SW480 (cell line): ENCODE results near the gene PLEKHA4.
A peak's percentile ranks its signal among the peaks of the same experiment; 100 is the strongest.
"Not testable (repeated sequence)": the region's sequence is repeated elsewhere in the genome, so short reads cannot be mapped to it uniquely, and the experiment has no call there.

Experiments used
- DNase-seq: peaks from one replicate; pipeline ENCODE4 v3.0.0-alpha.2; 2016; ENCODE audit warnings: low spot score

PLEKHA4 gene

GRCh38 chr19:48862827-48863226 is 5.6 kb downstream of the PLEKHA4 start:
- DNase-seq: no peak

- no peak for DNase-seq
Observed at GRCh38 chr19:48861313-48861712, 7.1 kb downstream of the PLEKHA4 start.

- no peak for DNase-seq
Observed at GRCh38 chr19:48859711-48860572, 8.5 kb downstream of the PLEKHA4 start.

- DNase-seq: no peak
Observed at GRCh38 chr19:48858984-48859710, 9.3 kb downstream of the PLEKHA4 start.

- peak; percentile 40 for DNase-seq
Observed at GRCh38 chr19:48856921-48857320, 11.5 kb downstream of the PLEKHA4 start.

GRCh38 chr19:48854103-48854502 is 14.3 kb downstream of the PLEKHA4 start:
- DNase-seq: no peak

- no peak for DNase-seq
Observed at GRCh38 chr19:48853483-48853882, 14.9 kb downstream of the PLEKHA4 start.

GRCh38 chr19:48852292-48852691 is 16.1 kb downstream of the PLEKHA4 start:
- no peak for DNase-seq

- DNase-seq: not testable (repeated sequence)
Observed at GRCh38 chr19:48846659-48847058, 21.8 kb downstream of the PLEKHA4 start.

- no peak for DNase-seq
Observed at GRCh38 chr19:48845384-48845783, 23.0 kb downstream of the PLEKHA4 start.

GRCh38 chr19:48844472-48844871 is 23.9 kb downstream of the PLEKHA4 start:
- DNase-seq: peak; percentile 65

GRCh38 chr19:48842789-48843162 is 25.6 kb downstream of the PLEKHA4 start:
- DNase-seq: peak; percentile 57

GRCh38 chr19:48841571-48841970 is 26.8 kb downstream of the PLEKHA4 start:
- no peak for DNase-seq

- DNase-seq: no peak
Observed at GRCh38 chr19:48841047-48841446, 27.4 kb downstream of the PLEKHA4 start.

- DNase-seq: no peak
Observed at GRCh38 chr19:48837687-48838086, 30.7 kb downstream of the PLEKHA4 start.

- DNase-seq: no peak
Observed at GRCh38 chr19:48837051-48837524, 31.3 kb downstream of the PLEKHA4 start.

GRCh38 chr19:48836089-48837017 is 32.1 kb downstream of the PLEKHA4 start, which contains the start of gene HSD17B14:
TSS of gene HSD17B14 (minus strand) at chr19:48836491. CDS start at chr19:48836411, 80 bp downstream.
- DNase-seq: no peak

GRCh38 chr19:48835734-48836088 is 32.7 kb downstream of the PLEKHA4 start:
- DNase-seq: peak; percentile 93

- DNase-seq: no peak
Observed at GRCh38 chr19:48833977-48834376, 34.4 kb downstream of the PLEKHA4 start.

GRCh38 chr19:48833049-48833448 is 35.4 kb downstream of the PLEKHA4 start:
- no peak for DNase-seq

- no peak for DNase-seq
Observed at GRCh38 chr19:48830965-48831364, 37.5 kb downstream of the PLEKHA4 start.

- no peak for DNase-seq
Observed at GRCh38 chr19:48830088-48830487, 38.3 kb downstream of the PLEKHA4 start.
